Urothelium cell line (cell line): ENCODE results near the gene SCLT1.
"Not testable (repeated sequence)": the region's sequence is repeated elsewhere in the genome, so short reads cannot be mapped to it uniquely, and the experiment has no call there.

ENCODE experiments used
- DNase-seq: peaks from one replicate; pipeline ENCODE4 v3.0.0; 2011; ENCODE audit warnings: low spot score, mixed read lengths
- FAIRE-seq: peaks from 2 replicates; lab custom pipeline; 2011; peaks lifted over from hg19 to GRCh38; lab: Jason Lieb, UNC

The SCLT1 gene

DNA sequence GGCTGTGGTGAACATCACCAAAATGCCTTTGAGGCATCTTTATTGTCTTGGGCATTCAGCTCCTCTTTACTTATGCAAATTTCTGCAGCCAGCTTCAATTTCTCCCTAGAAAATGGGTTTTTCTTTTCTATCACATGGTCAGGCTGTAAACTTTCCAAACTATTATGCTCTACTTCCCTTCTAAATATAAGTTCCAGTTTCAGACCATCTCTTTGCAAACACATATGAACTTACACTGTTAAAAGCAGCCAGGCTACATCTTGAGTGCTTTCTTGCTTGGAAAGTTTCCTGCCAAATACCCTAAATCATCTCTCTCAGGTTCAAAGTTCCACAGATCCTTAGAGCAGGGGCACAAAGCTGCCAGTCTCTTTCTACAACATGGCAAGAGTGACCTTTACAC is 13.2 kb downstream of the SCLT1 start:
- DNase-seq (no peak), FAIRE-seq (no peak)

DNA sequence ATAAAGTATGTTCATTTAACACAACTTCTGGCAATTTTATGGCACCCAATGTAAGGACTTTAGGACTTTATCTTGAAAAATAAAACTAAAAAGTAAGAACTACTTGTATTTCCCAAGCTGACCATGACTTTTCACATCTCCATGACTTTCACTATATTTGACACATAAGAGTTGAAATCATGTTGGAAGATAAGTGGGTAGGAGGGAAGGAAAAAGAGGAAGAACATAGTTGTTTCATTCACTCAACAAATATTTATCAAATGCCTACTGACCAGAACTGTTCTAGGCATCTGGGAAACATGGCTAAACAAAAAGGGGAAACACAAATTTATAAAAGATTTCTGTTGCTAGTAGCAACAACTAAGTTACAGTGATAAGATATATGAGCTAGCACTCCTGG is 16.0 kb downstream of the SCLT1 start:
- DNase-seq (no peak), FAIRE-seq (no peak)

DNA sequence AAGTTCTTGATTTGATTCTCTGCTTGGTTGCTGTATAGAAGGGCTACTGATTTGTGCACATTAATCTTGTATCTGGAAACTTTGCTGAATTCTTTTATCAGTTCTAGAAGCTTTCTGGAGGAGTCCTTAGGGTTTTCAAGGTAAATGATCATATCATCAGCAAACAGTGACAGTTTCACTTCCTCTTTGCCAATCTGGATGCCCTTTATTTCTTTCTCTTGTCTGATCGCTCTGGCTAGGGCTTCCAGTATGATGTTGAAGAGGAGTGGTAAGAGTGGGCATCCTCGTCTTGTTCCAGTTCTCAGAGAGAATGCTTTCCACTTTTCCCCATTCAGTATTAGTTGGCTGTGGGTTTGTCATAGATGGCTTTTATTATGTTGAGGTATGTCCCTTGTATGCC is 23.8 kb downstream of the SCLT1 start:
- not testable (repeated sequence) for DNase-seq, FAIRE-seq

DNA sequence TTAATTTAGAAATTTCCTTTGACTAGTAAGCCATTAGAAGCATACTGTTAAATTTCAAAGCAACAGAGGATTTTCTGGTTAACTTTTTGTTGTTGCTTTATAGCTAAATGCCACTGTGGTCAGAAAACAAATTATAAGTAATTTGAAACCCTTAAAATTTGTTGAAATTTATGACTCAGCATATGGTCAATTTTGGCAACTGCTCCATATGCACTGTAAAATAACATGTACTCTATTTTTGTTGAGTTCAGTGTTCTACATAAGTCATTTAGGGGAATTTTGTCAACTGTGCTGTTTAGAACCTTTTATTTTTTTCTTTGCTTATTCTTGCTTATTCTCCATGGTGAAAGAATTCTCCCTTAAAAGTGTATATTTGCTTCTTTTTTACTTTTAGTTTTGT is 28.6 kb downstream of the SCLT1 start:
- FAIRE-seq = no peak
- DNase-seq = no peak

DNA sequence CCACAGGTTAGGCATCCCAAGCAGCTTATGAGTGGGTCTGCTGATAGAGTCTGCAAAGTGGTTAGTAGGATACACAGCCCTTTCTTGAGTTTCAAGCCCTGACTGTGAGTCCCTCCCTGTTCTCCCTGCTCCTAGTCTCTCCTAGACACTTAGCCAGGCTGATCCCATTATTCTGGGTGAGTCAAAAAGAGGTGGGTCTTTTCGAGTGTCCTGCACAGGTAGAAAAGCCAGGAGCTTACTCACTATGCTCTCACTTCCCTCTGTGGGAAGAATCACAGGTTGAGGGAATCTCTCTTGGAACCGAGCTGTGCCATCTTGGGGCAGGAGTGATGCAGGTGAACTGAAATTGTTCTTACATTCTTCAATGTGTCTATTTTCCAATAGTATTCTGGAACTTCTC is 29.7 kb downstream of the SCLT1 start:
- FAIRE-seq (no peak), DNase-seq (no peak)

DNA sequence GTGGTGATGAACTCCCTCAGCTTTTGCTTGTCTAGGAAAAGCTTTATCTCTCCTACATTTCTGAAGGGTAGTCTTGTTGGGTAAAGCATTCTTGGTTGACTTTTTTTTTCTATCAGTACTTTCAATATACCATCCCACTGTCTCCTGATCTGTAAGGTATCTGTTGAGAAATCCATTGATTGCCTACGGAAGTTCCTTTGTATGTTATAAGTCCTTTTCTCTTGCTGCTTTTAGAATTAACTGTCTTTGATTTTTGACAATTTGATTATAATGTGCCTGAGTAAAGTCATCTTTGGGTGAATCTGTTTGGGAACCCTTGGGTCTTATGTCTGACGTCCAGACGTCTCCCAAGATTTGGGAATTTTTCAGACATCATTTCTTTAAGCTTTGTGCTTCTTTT is 30.8 kb downstream of the SCLT1 start:
- DNase-seq = no peak
- no peak for FAIRE-seq

DNA sequence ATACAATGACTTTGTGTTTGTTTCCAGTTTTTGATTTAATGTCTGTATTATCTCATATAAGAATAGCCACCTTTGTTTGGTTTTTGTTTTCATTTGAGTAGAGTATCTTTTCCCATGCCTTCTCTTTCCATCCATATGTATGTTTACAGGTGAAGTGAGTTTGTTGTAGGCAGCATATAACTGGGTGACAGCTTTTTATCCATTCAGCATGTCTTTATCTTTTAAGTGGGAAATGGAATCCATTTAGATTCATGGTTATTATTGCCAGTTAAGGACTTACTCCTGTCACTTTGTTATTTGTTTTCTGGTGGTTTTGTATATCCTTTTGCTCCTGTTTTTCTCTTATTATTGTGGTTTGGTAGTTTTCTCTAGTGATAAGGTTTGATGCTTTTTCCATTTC is 34.3 kb downstream of the SCLT1 start:
- DNase-seq = no peak
- FAIRE-seq = no peak

DNA sequence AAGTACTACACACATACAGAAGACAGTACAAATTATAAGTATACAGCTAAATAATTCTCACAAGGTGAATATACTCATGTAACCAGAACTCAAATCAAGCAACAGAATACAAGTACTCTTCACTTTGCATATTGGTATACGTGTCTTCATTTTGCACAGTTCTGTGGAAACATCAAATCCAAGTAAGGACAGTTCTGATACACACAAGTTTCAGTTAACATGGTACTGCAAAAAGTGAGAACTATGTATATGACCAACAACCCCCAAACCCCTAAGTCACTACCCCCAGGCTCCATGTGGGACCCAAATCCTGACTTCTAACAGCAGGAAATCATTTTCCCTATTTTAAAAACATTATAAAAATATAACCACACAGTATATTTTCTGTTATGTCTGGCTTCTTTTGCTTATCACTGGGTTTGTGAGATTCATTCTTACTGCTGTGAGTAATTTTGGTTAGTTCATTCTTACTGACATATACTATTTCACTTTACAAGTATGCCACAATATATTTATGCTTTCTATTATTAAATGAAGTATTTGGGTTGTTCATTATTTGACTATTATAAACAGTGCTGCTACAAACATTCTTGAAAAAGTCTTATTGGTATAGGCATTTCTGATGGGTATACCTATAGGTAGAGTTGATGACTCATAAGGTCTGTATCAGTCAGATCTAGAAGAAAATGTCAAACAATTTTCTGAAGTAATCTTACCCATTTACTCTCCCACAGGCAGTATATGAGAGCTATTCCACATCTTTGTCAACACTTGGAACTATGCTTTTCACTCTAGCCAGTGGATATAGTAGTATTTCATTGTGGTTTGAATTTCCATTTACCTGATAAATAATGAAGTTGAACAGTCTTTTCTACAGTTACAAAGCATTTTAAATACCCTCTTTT is 47.0 kb downstream of the SCLT1 start:
- no peak for DNase-seq
- FAIRE-seq = no peak

DNA sequence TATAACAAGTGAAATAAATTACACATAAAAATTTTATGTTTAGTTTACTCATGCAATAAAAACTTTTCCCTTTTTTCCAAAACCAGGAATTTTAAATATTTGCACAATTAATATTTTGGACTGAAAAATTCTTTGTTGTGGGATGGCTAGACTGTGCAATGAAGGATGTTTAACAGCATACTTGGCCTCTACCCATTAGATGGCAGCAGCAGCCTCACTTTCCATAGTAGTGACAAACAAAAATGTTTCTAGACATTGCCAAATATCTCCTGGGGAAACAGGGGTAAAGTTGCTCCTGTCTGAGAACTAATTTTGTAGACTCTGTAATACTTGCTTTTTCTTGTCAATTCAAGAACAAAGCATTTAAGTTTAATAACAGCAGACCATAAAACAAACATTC is 49.8 kb downstream of the SCLT1 start:
- FAIRE-seq (no peak), DNase-seq (no peak)

DNA sequence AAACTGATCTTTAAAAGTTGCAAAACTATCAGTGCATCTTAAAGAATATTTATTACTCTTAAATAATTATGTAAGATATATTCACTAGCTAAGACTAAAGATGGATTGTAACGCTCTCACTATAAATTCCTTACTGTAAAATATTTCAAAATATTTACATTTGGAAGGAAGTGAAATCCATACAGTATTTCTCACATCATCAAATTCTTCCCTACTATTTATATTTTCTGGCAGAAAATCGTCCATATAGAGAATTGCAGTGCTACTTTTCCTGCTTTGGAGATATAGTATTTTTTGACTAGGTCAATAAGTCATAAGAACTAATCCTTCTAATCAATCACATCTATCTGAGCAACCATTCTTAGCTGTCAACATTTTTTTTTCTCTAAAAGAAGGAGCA is 52.9 kb downstream of the SCLT1 start:
- DNase-seq (no peak), FAIRE-seq (no peak)

DNA sequence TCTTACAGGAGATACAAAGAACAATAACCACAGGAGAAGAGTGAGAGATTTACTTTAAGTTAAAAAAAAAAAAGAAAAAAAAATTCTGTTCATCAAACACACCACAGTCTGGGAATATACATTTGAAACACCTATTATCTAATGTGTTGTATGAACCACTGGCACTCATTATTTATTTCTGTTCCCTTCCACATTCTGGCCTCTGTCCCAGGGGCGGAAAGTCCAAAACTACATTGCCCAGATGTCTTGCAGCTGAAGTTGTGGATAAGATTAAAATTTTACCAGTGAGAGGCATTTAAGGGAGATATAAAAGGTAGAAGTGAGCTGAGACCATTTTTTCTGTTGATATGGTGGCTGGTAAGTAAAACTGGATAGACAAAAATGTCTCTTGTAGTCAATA is 56.2 kb downstream of the SCLT1 start:
- FAIRE-seq (no peak), DNase-seq (no peak)

DNA sequence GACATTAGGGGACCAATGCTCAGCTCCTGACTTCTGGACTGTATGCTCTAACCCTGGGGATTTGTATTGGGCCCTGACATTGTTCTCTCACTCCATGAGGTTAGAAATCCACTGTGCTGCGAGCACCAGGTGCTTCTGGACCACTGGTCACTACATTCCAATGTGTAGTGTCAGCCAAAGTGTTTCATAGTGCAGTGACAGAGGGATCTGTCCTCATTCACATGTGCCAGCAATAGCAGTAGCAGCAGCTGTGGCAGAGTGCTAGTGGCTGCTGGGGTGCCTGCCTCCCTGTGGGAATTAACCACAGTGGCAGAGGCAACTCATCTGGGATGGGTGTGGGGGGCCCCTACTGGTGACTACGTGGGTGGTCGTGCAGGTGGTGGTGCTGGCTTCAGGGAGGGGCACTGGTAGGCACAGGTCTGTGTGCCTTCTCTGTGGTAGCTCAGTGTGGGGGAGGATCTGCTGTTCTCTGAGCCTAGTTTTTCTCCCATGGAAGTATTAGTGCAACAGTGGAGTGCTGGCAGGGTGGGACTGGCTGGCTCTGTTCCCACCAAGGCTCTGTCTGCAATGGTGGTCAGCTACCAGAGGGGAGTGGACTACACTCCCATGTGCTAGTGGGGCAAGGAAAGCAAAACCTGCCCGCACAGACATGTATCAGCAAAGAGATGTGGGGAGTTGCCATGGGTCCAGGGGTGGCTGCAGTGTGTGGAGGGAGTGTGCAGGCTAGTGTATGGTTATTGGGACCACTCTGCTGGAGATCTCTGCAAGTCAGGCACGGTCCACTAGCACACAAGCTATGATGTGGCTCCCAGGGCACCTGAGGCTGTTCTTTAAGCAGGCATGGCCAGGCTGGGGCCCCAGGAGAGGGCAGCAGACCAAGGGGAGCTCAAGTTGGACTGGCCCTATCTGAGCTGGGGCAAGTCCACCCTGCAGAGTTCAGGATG is 78.5 kb downstream of the SCLT1 start:
- FAIRE-seq = no peak
- DNase-seq = no peak

DNA sequence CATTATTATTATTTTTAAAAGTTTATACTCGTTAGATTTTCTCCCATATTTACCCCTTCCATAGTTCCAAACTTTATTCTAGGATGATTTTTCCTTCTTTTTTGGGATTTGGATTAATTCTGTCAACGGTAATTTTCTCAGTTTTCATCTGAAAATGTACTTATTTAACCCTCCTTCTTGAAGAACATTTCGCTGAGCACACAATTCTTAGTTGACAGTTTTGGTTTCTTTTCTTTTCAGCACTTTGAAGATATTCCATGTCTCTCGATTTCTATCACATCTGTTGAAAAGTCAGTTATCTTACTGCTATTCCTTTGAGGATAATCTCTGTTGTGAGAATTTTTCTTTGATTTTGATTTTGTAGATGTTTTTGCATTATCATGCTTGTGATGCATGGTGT is 85.2 kb downstream of the SCLT1 start:
- FAIRE-seq = no peak
- DNase-seq = no peak

DNA sequence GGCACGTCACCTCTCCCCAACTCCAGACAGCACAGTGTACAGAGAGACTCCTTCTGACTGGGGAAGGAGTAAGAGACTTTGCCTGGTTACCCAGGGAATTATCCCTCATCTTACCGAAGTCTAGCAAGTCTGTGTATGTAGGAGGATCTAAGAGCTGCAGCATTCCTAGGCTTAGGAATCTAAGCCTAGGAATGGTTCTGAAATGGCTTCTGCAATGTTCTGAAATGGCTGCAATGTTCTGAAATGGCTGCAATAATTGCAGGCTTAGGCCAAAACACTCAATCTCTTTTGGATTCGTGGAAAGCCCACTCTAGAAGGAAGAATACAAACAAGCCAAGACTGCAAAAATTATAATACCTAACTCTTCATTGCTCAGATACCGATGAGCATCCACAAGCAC is 106.4 kb downstream of the SCLT1 start:
- DNase-seq = no peak
- FAIRE-seq = no peak

DNA sequence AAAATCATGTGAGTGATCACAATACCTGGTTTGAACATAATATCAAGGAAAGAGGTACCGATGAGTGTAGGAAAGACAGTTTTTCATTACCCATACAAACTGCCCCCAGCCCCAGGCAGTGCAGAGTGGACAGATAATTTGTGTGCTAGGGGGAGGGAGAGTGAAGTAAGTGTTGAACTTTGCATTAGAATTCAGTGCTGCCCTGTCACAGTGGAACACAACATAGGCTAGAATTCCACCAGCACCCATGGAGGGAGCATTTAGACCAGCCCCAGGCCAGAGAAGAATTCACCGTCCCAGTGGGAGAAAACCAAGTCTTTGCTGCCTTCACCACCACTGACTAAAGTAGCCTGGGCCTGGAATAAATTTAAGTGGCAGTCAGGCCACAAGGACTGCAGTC is 107.3 kb downstream of the SCLT1 start:
- no peak for DNase-seq
- FAIRE-seq = no peak

DNA sequence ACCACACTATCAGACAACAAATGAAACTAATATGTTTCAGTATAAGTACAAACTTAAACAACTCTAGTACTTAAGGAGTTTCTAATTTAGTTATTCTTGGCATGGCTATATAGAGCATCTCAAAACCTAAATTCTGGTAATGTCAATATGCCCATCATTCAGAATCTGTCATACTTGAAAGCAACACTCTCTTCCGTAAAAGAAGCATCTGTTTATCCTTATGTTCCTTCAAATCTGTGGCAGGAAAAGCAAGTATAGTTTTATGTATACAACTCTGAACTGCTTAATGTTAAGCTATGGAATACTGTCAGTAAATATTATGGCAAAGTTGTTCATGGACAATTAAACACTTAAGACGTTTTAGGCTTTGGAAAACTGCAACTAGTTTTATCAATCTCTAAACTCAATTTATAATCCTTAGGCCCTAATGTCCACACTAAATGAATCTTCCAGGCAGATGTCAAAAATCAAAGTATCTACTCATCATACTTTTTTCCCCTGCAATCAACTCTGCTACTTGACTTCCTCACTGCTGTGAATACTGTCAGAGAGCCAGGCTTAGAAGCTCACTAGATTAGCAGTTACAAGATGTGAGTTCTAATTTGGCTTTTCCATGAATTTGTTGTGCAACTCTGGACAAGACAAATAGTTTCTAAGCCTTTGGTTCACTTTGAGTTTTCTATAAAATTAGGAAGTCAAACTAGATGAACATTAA is 109.4 kb downstream of the SCLT1 start:
- DNase-seq (no peak), FAIRE-seq (no peak)

DNA sequence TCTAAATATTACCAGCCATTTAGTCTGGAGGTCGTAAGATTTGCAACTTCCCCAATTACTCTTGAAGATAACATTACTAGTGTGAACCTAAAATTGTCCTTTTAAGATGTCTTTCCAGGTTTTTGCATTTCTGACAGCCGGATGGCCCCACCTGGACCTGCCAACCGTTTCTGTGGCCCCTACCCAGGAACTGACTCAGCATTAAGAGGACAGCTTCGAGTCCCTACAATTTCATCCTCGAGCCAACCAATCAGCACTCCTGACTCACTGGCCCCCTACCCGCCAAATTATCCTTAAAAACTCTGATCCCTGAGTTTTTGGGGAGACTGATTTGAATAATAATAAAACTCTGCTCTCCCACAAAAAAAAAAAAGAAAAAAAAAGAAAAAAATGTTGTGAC is 112.0 kb downstream of the SCLT1 start:
- DNase-seq = no peak
- no peak for FAIRE-seq

DNA sequence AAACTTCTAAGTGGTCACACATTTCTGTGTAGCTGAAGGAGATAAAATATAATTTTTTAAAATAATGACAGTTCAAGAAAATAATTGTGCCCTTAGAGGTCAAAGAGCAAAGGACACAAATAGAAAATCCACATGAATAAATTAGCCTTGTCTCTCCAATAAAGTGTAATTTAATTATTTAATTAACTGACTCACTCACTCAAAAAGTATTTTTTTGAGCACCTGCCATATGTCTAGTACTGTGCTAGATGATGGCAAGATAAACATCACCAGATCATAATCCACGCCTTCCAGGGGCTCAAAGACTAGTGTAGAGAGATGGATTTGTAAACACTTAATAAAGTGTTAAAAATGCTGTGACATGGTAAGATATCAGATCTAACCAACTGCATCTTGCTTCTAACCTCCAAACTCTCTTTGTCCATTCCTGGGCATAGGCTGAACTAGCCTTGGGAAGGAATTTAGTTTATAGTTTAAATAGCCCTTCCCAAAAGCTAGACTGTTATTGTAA is 112.5 kb downstream of the SCLT1 start:
- FAIRE-seq (no peak), DNase-seq (no peak)

DNA sequence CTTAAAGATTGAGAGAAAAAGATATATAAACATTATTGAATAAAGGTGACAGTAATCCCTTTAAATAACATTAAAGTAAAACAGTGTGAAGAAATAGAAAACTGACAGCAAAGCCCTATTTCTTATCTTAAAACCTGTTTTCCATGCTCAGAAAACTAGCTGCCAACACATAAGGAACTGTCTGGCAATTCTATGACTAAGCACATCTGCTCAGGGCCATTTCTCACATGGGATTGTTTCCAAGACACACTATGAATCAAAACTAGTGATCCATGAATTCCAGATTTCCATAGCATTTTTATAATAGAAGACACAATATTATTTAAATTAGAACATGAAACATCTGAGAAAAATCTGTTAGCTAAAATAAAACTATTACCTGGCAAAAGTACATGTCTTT is 113.4 kb downstream of the SCLT1 start:
- no peak for DNase-seq
- no peak for FAIRE-seq

DNA sequence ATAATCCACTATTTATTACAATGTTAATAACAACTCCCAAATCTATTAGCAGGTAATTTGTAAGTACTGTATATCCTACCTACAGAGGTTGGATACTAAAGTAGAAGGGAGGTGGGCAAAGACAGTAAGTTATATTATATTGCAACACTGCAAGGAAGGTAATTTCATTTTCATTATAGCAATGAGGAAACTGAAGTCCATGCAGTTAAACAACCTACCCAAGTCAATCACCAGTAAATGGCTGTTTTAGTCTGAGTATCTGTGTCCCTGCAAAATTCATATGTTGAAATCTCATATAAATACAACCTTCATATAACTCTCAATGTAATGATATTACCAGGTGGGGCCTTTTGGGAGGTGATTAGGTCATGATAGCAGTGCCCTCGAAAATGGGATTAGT is 114.4 kb downstream of the SCLT1 start:
- FAIRE-seq (no peak), DNase-seq (no peak)

DNA sequence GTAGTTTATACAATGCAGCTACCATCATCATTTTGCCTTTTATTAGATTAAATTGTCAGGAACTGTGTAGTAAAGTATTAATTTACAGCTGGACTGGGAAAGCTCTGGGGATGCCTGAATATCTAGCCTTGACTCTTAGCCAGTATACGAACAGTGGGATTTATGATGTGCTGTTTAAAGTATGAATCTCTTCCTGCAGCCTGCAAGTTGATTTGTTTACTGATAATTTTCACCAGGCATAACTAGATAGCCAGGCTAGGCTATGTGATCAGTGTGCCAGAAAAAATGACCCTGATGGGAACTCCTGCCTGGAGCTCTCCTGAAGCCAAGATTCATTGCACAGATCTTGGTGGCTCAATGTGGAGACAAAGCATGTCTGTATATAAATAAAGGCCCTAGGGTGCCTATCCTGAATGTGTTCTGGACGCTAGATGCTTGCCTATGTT is 119.2 kb downstream of the SCLT1 start:
- FAIRE-seq = no peak
- DNase-seq = no peak
